Measurements from ENCODE around the gene TOR1B. TPM values are rescaled to one million over a fixed set of nuclear protein-coding genes. Genes with fewer than 3 reads are reported as not detected.
A peak's percentile ranks its signal among the peaks of the same experiment; 100 is the strongest.

Gene TOR1B
- total RNA-seq, 1 experiment from 2014 or later: 33.2 TPM

GRCh38 chr9:129828969-129829368, 26.0 kb downstream of the TOR1B start:
- DNase-seq (ENCODE audit: low read depth, low spot score): no peak
- in situ Hi-C loops (cut with HindIII; ENCODE audit: low pct_unique_long_range_greater_than_20kb, low sequenced_read_pairs): no loop called here

GRCh38 chr9:129832982-129833381, 30.0 kb downstream of the TOR1B start:
- in situ Hi-C loops (cut with HindIII; ENCODE audit: low pct_unique_long_range_greater_than_20kb, low sequenced_read_pairs): no loop called here

GRCh38 chr9:129834489-129835127, 31.6 kb downstream of the TOR1B start:
- DNase-seq (ENCODE audit: low read depth, low spot score): no peak
- in situ Hi-C loops (cut with HindIII; ENCODE audit: low pct_unique_long_range_greater_than_20kb, low sequenced_read_pairs): no loop called here

More at GRCh38 chr9:129832982-129833381, 30.0 kb downstream of the TOR1B start:
- DNase-seq (ENCODE audit: low read depth, low spot score): no peak

GRCh38 chr9:129835128-129835859, 32.3 kb downstream of the TOR1B start, which contains the start of the genes C9orf78 and USP20:
Gene C9orf78, minus strand, starts transcription at chr9:129835275. Its CDS starts 54 bp downstream, at chr9:129835221.
Gene USP20, plus strand, starts transcription at chr9:129835458. Its CDS starts 17,098 bp downstream, at chr9:129852556.
- in situ Hi-C loops (cut with HindIII; ENCODE audit: low pct_unique_long_range_greater_than_20kb, low sequenced_read_pairs): no loop called here
- DNase-seq (ENCODE audit: low read depth, low spot score): peak; percentile 96

- in situ Hi-C loops (cut with HindIII; ENCODE audit: low pct_unique_long_range_greater_than_20kb, low sequenced_read_pairs): no loop called here
Measured at GRCh38 chr9:129835860-129836223, 32.9 kb downstream of the TOR1B start.

GRCh38 chr9:129836311-129837007, 33.5 kb downstream of the TOR1B start:
- in situ Hi-C loops (cut with HindIII; ENCODE audit: low pct_unique_long_range_greater_than_20kb, low sequenced_read_pairs): no loop called here
- no peak for DNase-seq (ENCODE audit: low read depth, low spot score)

More at GRCh38 chr9:129835860-129836223, 32.9 kb downstream of the TOR1B start:
- DNase-seq (ENCODE audit: low read depth, low spot score): no peak

- in situ Hi-C loops (cut with HindIII; ENCODE audit: low pct_unique_long_range_greater_than_20kb, low sequenced_read_pairs): no loop called here
- no peak for DNase-seq (ENCODE audit: low read depth, low spot score)
Measured at GRCh38 chr9:129838707-129839259, 35.8 kb downstream of the TOR1B start.

- DNase-seq (ENCODE audit: low read depth, low spot score): no peak
- in situ Hi-C loops (cut with HindIII; ENCODE audit: low pct_unique_long_range_greater_than_20kb, low sequenced_read_pairs): no loop called here
Measured at GRCh38 chr9:129839324-129840023, 36.5 kb downstream of the TOR1B start.

- in situ Hi-C loops (cut with HindIII; ENCODE audit: low pct_unique_long_range_greater_than_20kb, low sequenced_read_pairs): no loop called here
- no peak for DNase-seq (ENCODE audit: low read depth, low spot score)
Measured at GRCh38 chr9:129840034-129840433, 37.0 kb downstream of the TOR1B start.

- in situ Hi-C loops (cut with HindIII; ENCODE audit: low pct_unique_long_range_greater_than_20kb, low sequenced_read_pairs): no loop called here
- DNase-seq (ENCODE audit: low read depth, low spot score): no peak
Measured at GRCh38 chr9:129841071-129841470, 38.1 kb downstream of the TOR1B start.

GRCh38 chr9:129845373-129845772, 42.4 kb downstream of the TOR1B start:
- in situ Hi-C loops (cut with HindIII; ENCODE audit: low pct_unique_long_range_greater_than_20kb, low sequenced_read_pairs): no loop called here
- DNase-seq (ENCODE audit: low read depth, low spot score): no peak

- DNase-seq (ENCODE audit: low read depth, low spot score): no peak
- in situ Hi-C loops (cut with HindIII; ENCODE audit: low pct_unique_long_range_greater_than_20kb, low sequenced_read_pairs): no loop called here
Measured at GRCh38 chr9:129848712-129849441, 45.9 kb downstream of the TOR1B start.

GRCh38 chr9:129849901-129850300, 46.9 kb downstream of the TOR1B start:
- in situ Hi-C loops (cut with HindIII; ENCODE audit: low pct_unique_long_range_greater_than_20kb, low sequenced_read_pairs): no loop called here
- DNase-seq (ENCODE audit: low read depth, low spot score): no peak

- in situ Hi-C loops (cut with HindIII; ENCODE audit: low pct_unique_long_range_greater_than_20kb, low sequenced_read_pairs): no loop called here
- no peak for DNase-seq (ENCODE audit: low read depth, low spot score)
Measured at GRCh38 chr9:129850821-129851550, 48.0 kb downstream of the TOR1B start.

- in situ Hi-C loops (cut with HindIII; ENCODE audit: low pct_unique_long_range_greater_than_20kb, low sequenced_read_pairs): no loop called here
- no peak for DNase-seq (ENCODE audit: low read depth, low spot score)
Measured at GRCh38 chr9:129851821-129852220, 48.8 kb downstream of the TOR1B start.

GRCh38 chr9:129852579-129852978, 49.6 kb downstream of the TOR1B start:
- in situ Hi-C loops (cut with HindIII; ENCODE audit: low pct_unique_long_range_greater_than_20kb, low sequenced_read_pairs): no loop called here
- no peak for DNase-seq (ENCODE audit: low read depth, low spot score)
